Measurements from ENCODE around the gene LRRC63. TPM values are rescaled to one million over a fixed set of nuclear protein-coding genes. Genes with fewer than 3 reads are reported as not detected.

The LRRC63 gene
- total RNA-seq, 1 experiment from 2014 or later, result 0.38 TPM

- no peak overlapping the region for H3K4me3 Mint-ChIP-seq (ENCODE audit: low read depth, unreplicated experiment)
- no TSS peak for BruUV-seq (replicated peaks)
- CTCF ChIA-PET, result no interaction called here
Observed at GRCh38 chr13:46318986-46319385, 107.3 kb downstream of the LRRC63 start.

GRCh38 chr13:46320406-46320805, 108.7 kb downstream of the LRRC63 start:
- no TSS peak for BruUV-seq (replicated peaks)
- TF ChIP-seq CTCF (IDR thresholded peaks at IDR 0.05; ENCODE audit: unreplicated experiment), result no peak
- Mint-ChIP-seq H3K27me3 (ENCODE audit: unreplicated experiment) (peaks cover 8% of the 10 kb centered on the region), H3K4me1 (ENCODE audit: low read depth, unreplicated experiment) (peaks cover 16% of the 10 kb centered on the region), H3K27ac (ENCODE audit: unreplicated experiment) (no peak overlapping the region), H3K9me3 (ENCODE audit: low read depth, unreplicated experiment) (no peaks in the 10 kb centered on the region), H3K36me3 (ENCODE audit: insufficient read depth, unreplicated experiment) (no peaks in the 10 kb centered on the region), H3K4me3 (ENCODE audit: low read depth, unreplicated experiment) (no peak overlapping the region)
- CTCF ChIA-PET, result interaction anchor here (0.5 to 1.6 kb wide), 3 partner anchors 160 to 879 kb away, joined by 3 to 7 read pairs (median 3); no protein-coding TSS in a partner anchor
- no peak for DNase-seq
- intact Hi-C loops (cut with micrococcal nuclease; ENCODE audit: unreplicated experiment), result no loop called here

More at GRCh38 chr13:46318986-46319385, 107.3 kb downstream of the LRRC63 start:
- TF ChIP-seq CTCF (IDR thresholded peaks at IDR 0.05; ENCODE audit: unreplicated experiment), result no peak
- H3K27ac Mint-ChIP-seq (ENCODE audit: unreplicated experiment), result no peak overlapping the region
- peaks cover 9% of the 10 kb centered on the region for H3K4me1 Mint-ChIP-seq (ENCODE audit: low read depth, unreplicated experiment)
- intact Hi-C loops (cut with micrococcal nuclease; ENCODE audit: unreplicated experiment), result no loop called here
- no peaks in the 10 kb centered on the region for H3K9me3 Mint-ChIP-seq (ENCODE audit: low read depth, unreplicated experiment)
- H3K36me3 Mint-ChIP-seq (ENCODE audit: insufficient read depth, unreplicated experiment), result no peaks in the 10 kb centered on the region
- H3K27me3 Mint-ChIP-seq (ENCODE audit: unreplicated experiment), result peaks cover 7% of the 10 kb centered on the region
- no peak for DNase-seq

- no peak for TF ChIP-seq CTCF (IDR thresholded peaks at IDR 0.05; ENCODE audit: unreplicated experiment)
- Mint-ChIP-seq H3K27me3 (ENCODE audit: unreplicated experiment) (peaks cover 8% of the 10 kb centered on the region), H3K9me3 (ENCODE audit: low read depth, unreplicated experiment) (no peaks in the 10 kb centered on the region), H3K27ac (ENCODE audit: unreplicated experiment) (no peak overlapping the region), H3K4me1 (ENCODE audit: low read depth, unreplicated experiment) (peaks cover 16% of the 10 kb centered on the region), H3K36me3 (ENCODE audit: insufficient read depth, unreplicated experiment) (no peaks in the 10 kb centered on the region), H3K4me3 (ENCODE audit: low read depth, unreplicated experiment) (no peak overlapping the region)
- CTCF ChIA-PET, result interaction anchor here (0.5 to 1.6 kb wide), 6 partner anchors 10 to 879 kb away, joined by 3 to 7 read pairs (median 3); no protein-coding TSS in a partner anchor
- BruUV-seq (replicated peaks), result no TSS peak
- intact Hi-C loops (cut with micrococcal nuclease; ENCODE audit: unreplicated experiment), result loop anchor here (1.0 kb wide), 1 partner anchor 514 kb away; no protein-coding TSS in a partner anchor
- DNase-seq, result no peak
Observed at GRCh38 chr13:46320821-46321220, 109.1 kb downstream of the LRRC63 start.

GRCh38 chr13:46321494-46322225, 109.9 kb downstream of the LRRC63 start:
- no TSS peak for BruUV-seq (replicated peaks)
- CTCF ChIA-PET, result interaction anchor here (0.9 to 1.6 kb wide), 4 partner anchors 10 to 697 kb away, joined by 3 to 7 read pairs (median 4); no protein-coding TSS in a partner anchor
- Mint-ChIP-seq H3K4me1 (ENCODE audit: low read depth, unreplicated experiment) (peaks cover 16% of the 10 kb centered on the region), H3K27me3 (ENCODE audit: unreplicated experiment) (peaks cover 8% of the 10 kb centered on the region), H3K9me3 (ENCODE audit: low read depth, unreplicated experiment) (no peaks in the 10 kb centered on the region), H3K4me3 (ENCODE audit: low read depth, unreplicated experiment) (no peak overlapping the region), H3K36me3 (ENCODE audit: insufficient read depth, unreplicated experiment) (no peaks in the 10 kb centered on the region), H3K27ac (ENCODE audit: unreplicated experiment) (no peak overlapping the region)
- intact Hi-C loops (cut with micrococcal nuclease; ENCODE audit: unreplicated experiment), result loop anchor here (1.0 kb wide), 1 partner anchor 514 kb away; no protein-coding TSS in a partner anchor
- DNase-seq, result peak; percentile 49
- TF ChIP-seq CTCF (IDR thresholded peaks at IDR 0.05; ENCODE audit: unreplicated experiment), result peak; percentile 50

All from Calu3 (cell line).